Loucy (cell line): ENCODE data around the gene UNC5C.

Experiments used
- H2AFZ ChIP-seq: fragments of 200-600 bp; sonication (generic); 2 replicates; pipeline ENCODE4 v1.6.0; 2016; ENCODE audit warnings: antibody characterized with exemption, mild to moderate bottlenecking, low read length, moderate library complexity
- H3F3A ChIP-seq: fragments of 200-600 bp; 2 replicates; pipeline ENCODE4 v1.6.0; 2016; ENCODE audit warnings: antibody characterized with exemption, low read depth, mild to moderate bottlenecking
- H3K27me3 ChIP-seq: fragments of 200-600 bp; sonication (generic); 2 replicates; pipeline ENCODE4 v1.6.1; 2014; ENCODE audit warnings: low read length, mild to moderate bottlenecking; ENCODE audit not compliant: insufficient read depth, poor library complexity, severe bottlenecking
- H3K36me3 ChIP-seq: fragments of 200-600 bp; sonication (generic); 2 replicates; pipeline ENCODE4 v1.6.1; 2016; ENCODE audit warnings: low read length; ENCODE audit not compliant: insufficient read depth
- H3K4me1 ChIP-seq: fragments of 200-600 bp; sonication (generic); 2 replicates; pipeline ENCODE4 v1.5.1; 2014; ENCODE audit warnings: low read length, mild to moderate bottlenecking; ENCODE audit not compliant: insufficient read depth, poor library complexity, severe bottlenecking
- H3K4me2 ChIP-seq: fragments of 200-600 bp; sonication (generic); 2 replicates; pipeline ENCODE4 v1.6.0; 2014; ENCODE audit warnings: antibody characterized with exemption, low read length, low read depth, mild to moderate bottlenecking; ENCODE audit not compliant: poor library complexity, severe bottlenecking
- H3K4me3 ChIP-seq: fragments of 200-600 bp; sonication (generic); 2 replicates; pipeline ENCODE4 v1.5.1; 2014; ENCODE audit warnings: low read length, mild to moderate bottlenecking, mixed read lengths; ENCODE audit not compliant: poor library complexity, severe bottlenecking
- H3K79me2 ChIP-seq: fragments of 200-600 bp; sonication (generic); 2 replicates; pipeline ENCODE4 v1.6.1; 2014; ENCODE audit warnings: low read length; ENCODE audit not compliant: insufficient read depth
- H3K9ac ChIP-seq: fragments of 200-600 bp; sonication (generic); 2 replicates; pipeline ENCODE4 v1.6.0; 2014; ENCODE audit warnings: mild to moderate bottlenecking, low read depth, low read length, moderate library complexity; ENCODE audit not compliant: poor library complexity, severe bottlenecking
- H3K9me2 ChIP-seq: fragments of 200-600 bp; sonication (generic); replicated peaks from 2 replicates; pipeline ENCODE4 v1.6.1; 2016; ENCODE audit warnings: low read depth, low read length, mixed read lengths
- H3K9me3 ChIP-seq: fragments of 200-600 bp; sonication (generic); 2 replicates; pipeline ENCODE4 v1.6.1; 2014; ENCODE audit warnings: mild to moderate bottlenecking, antibody characterized with exemption, low read length, low read depth; ENCODE audit not compliant: insufficient read depth
- H4K20me1 ChIP-seq: fragments of 200-600 bp; sonication (generic); 2 replicates; pipeline ENCODE4 v1.6.0; 2014; ENCODE audit warnings: antibody characterized with exemption, low read length, mild to moderate bottlenecking; ENCODE audit not compliant: insufficient read depth, poor library complexity, severe bottlenecking
- EZH2phosphoT487 ChIP-seq: fragments of 200-600 bp; IDR thresholded peaks from 2 replicates; pipeline ENCODE4 v1.6.1; 2018; ENCODE audit warnings: antibody characterized with exemption, mild to moderate bottlenecking, moderate library complexity, borderline replicate concordance
- TF ChIP-seq, protein P1 (sequence below): fragments of 200-600 bp; sonication (generic); conservative IDR thresholded peaks from 2 replicates; pipeline ENCODE4 v1.5.1; 2014; ENCODE audit warnings: mild to moderate bottlenecking, antibody characterized with exemption, low read length

The UNC5C gene

DNA sequence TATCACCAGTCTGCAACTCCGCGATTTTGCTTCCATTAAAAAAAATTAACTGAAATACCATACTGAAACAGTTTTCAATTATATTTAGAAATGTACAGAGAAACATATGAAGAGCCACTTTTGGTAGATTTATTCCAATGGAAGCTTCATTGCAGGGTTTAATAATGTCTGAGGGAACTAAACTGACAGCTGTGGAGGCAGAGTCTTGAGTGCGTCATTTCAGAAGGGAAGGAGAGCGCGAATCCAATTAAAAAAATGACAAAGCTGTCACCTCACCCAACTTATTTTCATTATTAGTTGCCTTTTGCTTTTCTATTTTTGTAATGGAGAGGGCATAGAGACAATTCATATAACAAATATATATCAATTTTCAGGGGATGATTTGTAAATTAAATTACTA, 104.0 kb downstream of the UNC5C start:
- H3K79me2 ChIP-seq, result no peaks in the 10 kb centered on the region
- H3K4me2 ChIP-seq, result no peak overlapping the region
- no peaks in the 10 kb centered on the region for H3K27me3 ChIP-seq
- H3K9me3 ChIP-seq, result no peaks in the 10 kb centered on the region
- TF ChIP-seq, protein P1, sequence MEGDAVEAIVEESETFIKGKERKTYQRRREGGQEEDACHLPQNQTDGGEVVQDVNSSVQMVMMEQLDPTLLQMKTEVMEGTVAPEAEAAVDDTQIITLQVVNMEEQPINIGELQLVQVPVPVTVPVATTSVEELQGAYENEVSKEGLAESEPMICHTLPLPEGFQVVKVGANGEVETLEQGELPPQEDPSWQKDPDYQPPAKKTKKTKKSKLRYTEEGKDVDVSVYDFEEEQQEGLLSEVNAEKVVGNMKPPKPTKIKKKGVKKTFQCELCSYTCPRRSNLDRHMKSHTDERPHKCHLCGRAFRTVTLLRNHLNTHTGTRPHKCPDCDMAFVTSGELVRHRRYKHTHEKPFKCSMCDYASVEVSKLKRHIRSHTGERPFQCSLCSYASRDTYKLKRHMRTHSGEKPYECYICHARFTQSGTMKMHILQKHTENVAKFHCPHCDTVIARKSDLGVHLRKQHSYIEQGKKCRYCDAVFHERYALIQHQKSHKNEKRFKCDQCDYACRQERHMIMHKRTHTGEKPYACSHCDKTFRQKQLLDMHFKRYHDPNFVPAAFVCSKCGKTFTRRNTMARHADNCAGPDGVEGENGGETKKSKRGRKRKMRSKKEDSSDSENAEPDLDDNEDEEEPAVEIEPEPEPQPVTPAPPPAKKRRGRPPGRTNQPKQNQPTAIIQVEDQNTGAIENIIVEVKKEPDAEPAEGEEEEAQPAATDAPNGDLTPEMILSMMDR, result no peak
- TF ChIP-seq EZH2phosphoT487, result no peak
- H3K9me2 ChIP-seq, result no peaks in the 10 kb centered on the region
- H3K4me3 ChIP-seq, result no peak overlapping the region
- no peaks in the 10 kb centered on the region for H4K20me1 ChIP-seq
- H3K36me3 ChIP-seq, result no peaks in the 10 kb centered on the region
- H3K9ac ChIP-seq, result no peak overlapping the region
- no peak overlapping the region for H2AFZ ChIP-seq
- H3K4me1 ChIP-seq, result no peaks in the 10 kb centered on the region
- H3F3A ChIP-seq, result no peaks in the 10 kb centered on the region

DNA sequence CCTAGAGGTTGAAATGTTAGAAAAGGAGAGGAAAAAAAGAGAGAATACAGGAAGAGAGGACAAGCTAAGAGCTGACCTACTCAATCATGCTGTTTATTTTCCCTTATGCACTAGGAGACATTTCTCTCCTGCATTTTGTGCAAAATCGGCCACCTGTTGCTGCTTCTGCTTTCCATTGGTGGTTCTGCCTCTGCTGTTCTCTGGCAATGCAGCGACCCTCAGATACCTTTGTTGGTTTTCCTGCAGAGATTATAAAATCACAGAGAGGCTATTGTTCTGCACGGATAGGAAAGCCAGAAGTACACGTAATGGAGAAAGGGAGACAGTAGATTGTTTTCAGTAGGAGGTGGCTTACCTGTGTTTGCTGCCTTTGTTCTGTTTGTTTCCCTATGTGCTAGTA, 108.9 kb downstream of the UNC5C start:
- TF ChIP-seq, protein P1, result no peak
- no peak for TF ChIP-seq EZH2phosphoT487
- no peak overlapping the region for H2AFZ ChIP-seq
- no peaks in the 10 kb centered on the region for H3K9me2 ChIP-seq

DNA sequence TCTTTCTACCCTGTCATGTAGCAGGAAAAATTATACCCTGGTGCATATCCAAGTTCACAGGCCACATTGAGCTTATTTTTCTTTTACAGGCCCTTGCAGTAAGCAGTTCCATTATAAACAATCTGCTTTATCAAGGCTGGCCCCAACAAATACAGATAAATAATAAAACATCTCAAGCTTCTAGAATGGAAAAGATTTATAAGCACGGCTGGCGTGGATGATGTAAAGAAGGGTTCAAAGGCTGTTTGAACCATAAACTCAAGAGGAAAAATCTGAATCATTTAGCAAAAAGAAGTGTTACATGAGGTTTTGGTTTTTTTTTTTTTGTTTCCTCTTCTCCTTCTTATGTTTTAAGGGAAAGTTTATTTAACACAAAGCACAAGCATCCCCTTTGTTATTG, 109.7 kb downstream of the UNC5C start:
- Histone ChIP-seq H3K79me2 (no peaks in the 10 kb centered on the region), H4K20me1 (no peaks in the 10 kb centered on the region), H3K9me2 (no peaks in the 10 kb centered on the region), H2AFZ (no peak overlapping the region), H3K9me3 (no peaks in the 10 kb centered on the region), H3K9ac (no peak overlapping the region), H3K4me2 (no peak overlapping the region), H3K27me3 (no peaks in the 10 kb centered on the region), H3K4me1 (no peaks in the 10 kb centered on the region), H3K36me3 (no peaks in the 10 kb centered on the region), H3K4me3 (no peak overlapping the region), H3F3A (no peaks in the 10 kb centered on the region)
- no peak for TF ChIP-seq EZH2phosphoT487
- TF ChIP-seq, protein P1, result no peak

More for the DNA sequence above, 108.9 kb downstream of the UNC5C start:
- H3K79me2 ChIP-seq, result no peaks in the 10 kb centered on the region
- no peak overlapping the region for H3K4me2 ChIP-seq
- H3K4me3 ChIP-seq, result no peak overlapping the region
- H4K20me1 ChIP-seq, result no peaks in the 10 kb centered on the region
- no peaks in the 10 kb centered on the region for H3K36me3 ChIP-seq
- no peaks in the 10 kb centered on the region for H3F3A ChIP-seq
- H3K27me3 ChIP-seq, result no peaks in the 10 kb centered on the region
- no peaks in the 10 kb centered on the region for H3K9me3 ChIP-seq
- no peak overlapping the region for H3K9ac ChIP-seq
- no peaks in the 10 kb centered on the region for H3K4me1 ChIP-seq
